GM18907 (cell line): ENCODE results near the gene DCTN3.

Experiments used
- ATAC-seq: cut with Tn5 transposase; IDR thresholded peaks from one replicate; pipeline ENCODE4 v1.9.1; 2021; ENCODE audit warnings: mild to moderate bottlenecking, moderate library complexity; ENCODE audit not compliant: unreplicated experiment

The DCTN3 gene

DNA sequence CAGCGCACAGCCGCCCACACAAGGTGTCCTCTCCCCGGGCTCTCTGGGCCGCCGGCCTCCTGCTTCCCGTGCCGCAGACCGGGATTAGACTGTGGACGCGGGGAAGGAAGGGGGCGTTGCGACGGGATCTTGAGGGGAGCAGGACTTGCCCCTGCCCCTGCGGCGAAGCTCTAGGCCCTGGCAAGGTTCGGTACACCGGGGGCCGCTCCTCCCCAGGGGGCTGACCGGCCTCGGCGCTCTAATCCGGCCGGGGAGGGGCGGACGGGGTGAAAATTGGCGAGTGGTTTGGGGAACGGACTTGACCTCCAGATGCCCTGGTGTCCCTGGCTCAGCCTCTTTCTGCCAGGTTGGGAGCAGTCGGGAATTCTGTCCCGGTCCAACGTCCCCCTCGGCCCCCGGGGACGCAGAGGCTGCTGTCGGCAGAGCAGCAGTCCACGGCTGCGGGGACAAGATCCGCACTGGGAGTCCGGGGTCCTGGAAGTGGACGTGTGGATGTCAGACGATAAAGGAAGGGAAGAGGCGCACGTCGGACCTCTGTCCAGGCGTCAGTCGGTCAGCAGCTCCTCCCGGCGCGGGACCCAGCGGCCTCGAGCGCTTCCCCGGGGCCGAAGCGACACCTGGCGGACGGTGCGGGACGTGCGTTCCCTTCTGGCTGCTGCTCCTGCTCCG lies 28.9 kb downstream of the DCTN3 start:
- ATAC-seq: peak; percentile 76

DNA sequence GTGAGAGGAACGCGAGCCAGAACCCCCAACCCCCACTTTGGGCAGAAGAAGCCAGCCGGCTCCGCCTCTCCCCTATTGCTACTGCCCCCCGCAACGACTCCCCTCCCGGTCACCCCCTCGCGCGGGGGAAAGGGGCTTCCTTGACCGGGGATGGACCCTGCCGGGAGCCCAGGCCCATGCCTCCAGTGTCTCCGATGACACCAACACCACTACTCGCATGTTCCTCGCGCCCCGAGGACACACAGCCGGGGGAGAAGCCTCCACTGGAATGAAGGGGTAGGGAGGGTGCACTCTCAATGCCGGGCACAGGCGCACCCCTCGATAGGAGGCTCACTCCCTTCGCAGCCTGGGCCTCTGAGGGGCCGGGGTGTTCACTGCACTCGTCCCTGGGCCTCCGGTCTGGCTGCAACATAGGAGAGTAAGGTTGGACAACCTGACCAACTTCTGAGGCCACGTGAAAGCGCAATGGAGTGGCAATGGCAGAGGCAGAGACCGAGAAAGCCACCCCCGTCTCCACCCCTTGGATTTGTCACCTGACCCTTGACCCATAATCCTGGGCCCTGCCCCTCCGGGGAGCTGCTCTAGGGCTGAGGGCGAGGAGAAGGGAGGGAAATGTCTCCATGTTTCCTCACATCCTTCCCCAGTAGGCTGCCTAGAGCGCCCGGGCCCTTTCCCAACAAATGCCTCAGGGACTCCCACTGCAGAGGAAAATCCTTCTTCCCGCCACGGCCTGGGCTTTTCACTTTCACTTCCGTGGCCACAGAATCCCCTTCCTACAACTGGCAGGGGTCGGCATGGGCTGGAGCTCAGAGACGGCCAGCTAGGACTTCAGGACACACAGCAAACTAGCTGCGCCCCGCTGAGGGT lies 29.7 kb downstream of the DCTN3 start:
- ATAC-seq: no peak

DNA sequence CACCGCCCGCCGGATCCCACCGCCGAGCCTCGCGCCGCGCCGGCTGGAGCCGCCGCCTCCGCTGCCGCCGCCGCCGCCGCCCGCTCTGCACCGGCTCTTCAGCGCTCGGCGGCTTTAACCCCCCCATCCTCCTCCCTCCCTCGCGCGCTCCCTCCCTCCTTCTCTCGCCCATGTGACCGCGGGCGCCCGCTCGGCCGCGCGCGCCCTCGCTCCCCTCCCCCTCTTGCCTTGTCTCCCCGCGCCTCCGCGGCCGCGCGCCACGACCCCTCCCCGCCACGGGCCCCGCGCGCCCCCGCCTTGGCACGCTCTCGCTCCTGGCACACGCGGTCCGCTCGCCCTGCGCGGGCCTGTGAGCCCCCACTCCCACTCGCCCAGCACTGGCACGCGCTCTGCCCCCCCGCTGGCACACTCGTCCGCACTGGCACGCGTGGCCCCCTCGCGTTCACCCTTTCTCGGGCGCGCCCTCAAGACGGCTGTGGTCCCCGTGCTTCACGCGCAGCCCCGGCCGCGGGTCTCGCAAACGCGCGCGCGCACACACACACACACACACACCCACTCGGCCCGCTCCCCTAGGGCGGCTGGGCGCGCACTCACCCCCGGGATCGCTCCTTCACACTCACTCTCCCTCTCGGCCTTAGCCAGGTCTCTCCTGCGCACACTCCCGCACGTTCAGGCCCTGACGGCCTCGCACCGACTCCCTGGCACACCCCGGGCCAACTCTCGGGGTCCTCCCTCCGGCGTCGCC lies 30.5 kb downstream of the DCTN3 start, which contains the start of gene CNTFR:
Gene CNTFR, minus strand, starts transcription at position 89 of the 745 bp plus-strand sequence. CDS start 20,743 bp downstream, outside the sequence.
- no peak for ATAC-seq

- no peak for ATAC-seq
Measured at GRCh38 chr9:34588671-34589635, 31.3 kb downstream of the DCTN3 start.

DNA sequence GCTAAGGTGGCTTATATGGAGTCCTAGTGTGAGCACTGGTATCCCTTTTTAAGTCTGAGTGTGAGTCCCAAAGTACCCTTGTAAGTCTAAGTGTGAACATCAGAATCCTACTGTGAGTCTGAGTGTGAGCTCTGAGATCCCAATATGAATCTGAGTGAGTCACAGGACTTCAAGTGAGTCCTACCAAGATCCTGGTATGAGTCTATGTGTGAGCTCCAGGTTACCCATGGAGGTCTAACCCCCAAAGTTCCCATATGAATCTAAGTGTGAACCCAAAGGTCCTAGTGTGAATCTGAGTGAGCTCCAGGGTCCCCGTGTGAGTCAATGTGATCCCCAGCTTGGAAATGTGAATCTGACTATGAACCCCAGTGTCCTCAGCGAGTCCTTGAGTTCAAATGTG lies 33.0 kb downstream of the DCTN3 start:
- no peak for ATAC-seq

- ATAC-seq: no peak
Measured at GRCh38 chr9:34585946-34586669, 34.2 kb downstream of the DCTN3 start.

- ATAC-seq: no peak
Measured at GRCh38 chr9:34584970-34585369, 35.3 kb downstream of the DCTN3 start.

DNA sequence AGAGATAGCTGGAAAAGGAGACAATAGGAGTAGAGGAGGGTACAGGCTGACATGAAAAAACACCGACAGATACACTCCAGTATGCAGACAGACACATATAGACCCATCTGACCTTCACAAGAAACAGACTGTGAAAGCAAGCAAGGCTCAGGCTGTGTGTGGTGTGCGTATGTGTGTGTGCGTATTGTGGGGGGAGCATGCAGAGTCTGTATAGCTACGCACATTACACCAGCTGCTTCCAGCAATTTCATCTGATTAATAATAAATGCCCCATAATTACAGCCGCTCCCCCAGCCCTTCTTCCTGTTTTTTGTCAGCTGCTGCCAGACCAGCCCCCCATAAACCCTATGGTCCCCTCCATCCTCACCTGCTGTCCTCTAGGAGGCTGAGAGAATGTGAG lies 37.5 kb downstream of the DCTN3 start:
- ATAC-seq: no peak

GRCh38 chr9:34581318-34581717 lies 39.0 kb downstream of the DCTN3 start:
- no peak for ATAC-seq

- ATAC-seq: no peak
Measured at GRCh38 chr9:34580358-34580757, 39.9 kb downstream of the DCTN3 start.

GRCh38 chr9:34579808-34580163 lies 40.5 kb downstream of the DCTN3 start:
- ATAC-seq: no peak

- no peak for ATAC-seq
Measured at GRCh38 chr9:34579104-34579807, 41.0 kb downstream of the DCTN3 start.

GRCh38 chr9:34578241-34579103 lies 41.8 kb downstream of the DCTN3 start:
- ATAC-seq: no peak

- ATAC-seq: no peak
Measured at GRCh38 chr9:34577400-34578240, 42.7 kb downstream of the DCTN3 start.

DNA sequence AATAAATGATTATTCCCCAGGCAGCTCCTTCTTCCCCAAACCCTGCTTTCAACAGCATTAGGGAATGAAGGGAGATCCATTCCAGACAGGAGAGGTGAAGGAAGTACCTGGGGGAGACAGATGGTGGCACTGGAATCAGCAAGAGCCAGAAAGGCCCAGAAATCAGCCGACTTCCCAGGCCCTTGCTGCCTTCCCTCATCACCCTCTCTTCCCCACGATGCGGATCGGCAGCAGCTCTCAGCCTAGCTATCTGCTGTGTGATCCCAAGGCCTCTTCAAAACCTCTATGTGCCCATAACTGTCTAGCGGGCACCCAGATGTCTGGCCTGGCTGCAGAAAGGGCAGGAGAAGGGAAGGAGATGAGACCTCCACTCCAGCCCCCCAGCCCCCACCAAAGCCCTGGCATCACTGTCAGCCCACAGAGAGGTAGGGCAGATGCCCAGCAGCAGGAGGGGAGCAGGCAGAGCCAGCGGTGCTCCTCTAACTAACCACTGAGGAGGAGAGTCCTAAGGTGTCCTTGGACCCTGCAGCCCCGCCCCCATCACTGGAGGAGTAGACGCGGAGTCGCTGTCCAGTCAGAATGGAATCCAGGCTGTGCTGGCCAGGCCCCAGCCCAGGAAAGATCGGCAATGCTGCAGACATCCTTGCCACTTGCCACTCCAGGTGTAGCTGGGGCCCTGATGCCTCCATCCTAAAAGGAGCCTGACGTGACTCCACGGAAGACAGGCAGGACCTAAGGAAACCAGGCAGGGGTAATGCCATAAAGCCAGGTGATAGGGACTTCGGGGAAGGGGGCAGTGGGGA lies 43.5 kb downstream of the DCTN3 start:
- ATAC-seq: no peak

- ATAC-seq: no peak
Measured at GRCh38 chr9:34575862-34576596, 44.3 kb downstream of the DCTN3 start.
